ENCODE results near the gene SLCO4A1.

SLCO4A1 gene

GRCh38 chr20:62688083-62688482 lies 45.8 kb downstream of the SLCO4A1 start:
- no peak for DNase-seq

GRCh38 chr20:62688855-62689460 lies 46.7 kb downstream of the SLCO4A1 start:
- no peak for DNase-seq

GRCh38 chr20:62689861-62690260 lies 47.6 kb downstream of the SLCO4A1 start:
- no peak for DNase-seq

GRCh38 chr20:62690261-62690820 lies 48.0 kb downstream of the SLCO4A1 start:
- DNase-seq: no peak

- DNase-seq: peak in 2 of 3 experiments; percentile 32 to 75
These were observed 49.2 kb downstream of the SLCO4A1 start for GRCh38 chr20:62691487-62691886.

- DNase-seq: peak in 2 of 3 experiments; percentile 14 to 49
These were observed 49.9 kb downstream of the SLCO4A1 start for GRCh38 chr20:62692176-62692575.

- no peak for DNase-seq
These were observed 50.7 kb downstream of the SLCO4A1 start for GRCh38 chr20:62692801-62693523.

- no peak for DNase-seq
These were observed 51.2 kb downstream of the SLCO4A1 start for GRCh38 chr20:62693524-62693922.

GRCh38 chr20:62694106-62694505 lies 51.8 kb downstream of the SLCO4A1 start:
- no peak for DNase-seq

- peak in 1 of 3 experiments; percentile 69 for DNase-seq
These were observed 52.6 kb downstream of the SLCO4A1 start for GRCh38 chr20:62694868-62695267.

- peak in 1 of 3 experiments; percentile 48 for DNase-seq
These were observed 53.4 kb downstream of the SLCO4A1 start for GRCh38 chr20:62695448-62696414.

- DNase-seq: peak; percentile 33 to 77 (median 70)
These were observed 54.2 kb downstream of the SLCO4A1 start for GRCh38 chr20:62696434-62696957.

GRCh38 chr20:62696989-62697388 lies 54.7 kb downstream of the SLCO4A1 start:
- no peak for DNase-seq

- DNase-seq: peak in 2 of 3 experiments; percentile 66 to 85
These were observed 55.2 kb downstream of the SLCO4A1 start for GRCh38 chr20:62697468-62697912.

GRCh38 chr20:62698231-62698630 lies 55.9 kb downstream of the SLCO4A1 start:
- DNase-seq: no peak

- no peak for DNase-seq
These were observed 57.0 kb downstream of the SLCO4A1 start for GRCh38 chr20:62699296-62699695.

GRCh38 chr20:62699741-62700140 lies 57.4 kb downstream of the SLCO4A1 start:
- no peak for DNase-seq

GRCh38 chr20:62700261-62700930 lies 58.1 kb downstream of the SLCO4A1 start:
- no peak for DNase-seq

GRCh38 chr20:62701161-62702012 lies 59.1 kb downstream of the SLCO4A1 start:
- DNase-seq: no peak

GRCh38 chr20:62702013-62702300 lies 59.7 kb downstream of the SLCO4A1 start:
- peak in 1 of 3 experiments; percentile 19 for DNase-seq

Data from NCI-H1417 (cell line).